SK-N-SH (cell line): ENCODE data around the gene TUBGCP2. TPM values are rescaled to one million over a fixed set of nuclear protein-coding genes. Genes with fewer than 3 reads are reported as not detected.

Experiments
- CTCF ChIA-PET: fragments of 300-600, 350-600 bp; formaldehyde crosslinking; extraction: SDS; loops from one replicate; lab custom pipeline; 2021; lab: Yijun Ruan, JAX
- POLR2A ChIA-PET: fragments of 350-600 bp; sonication (Branson Sonifier 250); formaldehyde crosslinking; extraction: SDS; loops from one replicate; lab custom pipeline; 2020; ENCODE audit warnings: antibody characterized with exemption, inconsistent platforms; lab: Yijun Ruan, JAX
- DNase-seq: peaks from one replicate; pipeline ENCODE4 v3.0.0; 2012
- H2AFZ ChIP-seq: fragments of 200-600 bp; sonication (generic); 2 replicates; pipeline ENCODE4 v1.8.1; 2016; ENCODE audit warnings: antibody characterized with exemption, mild to moderate bottlenecking, low read depth
- H3F3A ChIP-seq: fragments of 200-600 bp; sonication (generic); replicated peaks from 2 replicates; pipeline ENCODE3; 2016; ENCODE audit warnings: antibody characterized with exemption, mild to moderate bottlenecking; ENCODE audit not compliant: insufficient read depth
- H3K27ac ChIP-seq, 2 experiments: fragments of 200-500 bp in 1 of 2; fragments of 200-600 bp in 1 of 2; sonication (Bioruptor generic) in 1 of 2; sonication (generic), shearing (Covaris generic) in 1 of 2; 2 replicates each; pipeline versions ENCODE4 v1.5.1 to v1.6.1; 2014 to 2016; ENCODE audit warnings: low read depth in 2 of 2, inconsistent platforms in 1 of 2, low read length in 1 of 2, mild to moderate bottlenecking in 1 of 2, mixed read lengths in 1 of 2
- H3K27me3 ChIP-seq: fragments of 200-600 bp; sonication (generic), shearing (Covaris generic); 2 replicates; pipeline ENCODE4 v1.6.1; 2016; ENCODE audit warnings: mixed run types; ENCODE audit not compliant: insufficient read depth
- H3K36me3 ChIP-seq, 2 experiments: fragments of 200-500 bp in 1 of 2; fragments of 200-600 bp in 1 of 2; sonication (Bioruptor generic) in 1 of 2; sonication (generic) in 1 of 2; replicated peaks in 1 of 2; 2 replicates each; pipeline versions ENCODE3 to v1.5.1; 2014 to 2016; ENCODE audit warnings: low read length in 1 of 2, mild to moderate bottlenecking in 1 of 2; ENCODE audit not compliant: insufficient read depth in 2 of 2, control insufficient read depth in 1 of 2
- H3K4me1 ChIP-seq, 2 experiments: fragments of 200-500 bp in 1 of 2; fragments of 200-600 bp in 1 of 2; sonication (Bioruptor generic) in 1 of 2; sonication (generic), shearing (Covaris generic) in 1 of 2; 2 replicates each; pipeline versions ENCODE4 v1.5.1 to v1.6.1; 2014 to 2016; ENCODE audit warnings: low read depth in 1 of 2, low read length in 1 of 2, mixed run types in 1 of 2; ENCODE audit not compliant: insufficient read depth in 2 of 2, control insufficient read depth in 1 of 2
- H3K4me2 ChIP-seq: fragments of 200-600 bp; sonication (generic), shearing (Covaris generic); 2 replicates; pipeline ENCODE4 v1.6.1; 2017; ENCODE audit warnings: mixed run types
- H3K4me3 ChIP-seq, 2 experiments: fragments of 200-500 bp in 1 of 2; fragments of 200-600 bp in 1 of 2; sonication (Bioruptor generic) in 1 of 2; sonication (generic), shearing (Covaris generic) in 1 of 2; 2 replicates each; pipeline versions ENCODE4 v1.5.1 to v1.8.1; 2014 to 2016; ENCODE audit warnings: low read depth in 2 of 2, inconsistent platforms in 1 of 2, low read length in 1 of 2, mild to moderate bottlenecking in 1 of 2, mixed read lengths in 1 of 2, moderate library complexity in 1 of 2
- H3K79me2 ChIP-seq: fragments of 200-600 bp; sonication (generic); 2 replicates; pipeline ENCODE4 v1.8.1; 2017; ENCODE audit warnings: mild to moderate bottlenecking; ENCODE audit not compliant: insufficient read depth
- H3K9ac ChIP-seq: fragments of 200-600 bp; sonication (generic); 2 replicates; pipeline ENCODE4 v1.6.1; 2017; ENCODE audit warnings: mixed run types
- H3K9me2 ChIP-seq: fragments of 200-600 bp; sonication (generic); 2 replicates; pipeline ENCODE4 v1.6.1; 2017; ENCODE audit warnings: mixed run types
- H3K9me3 ChIP-seq: fragments of 200-600 bp; sonication (generic); 2 replicates; pipeline ENCODE4 v1.6.1; 2017; ENCODE audit warnings: mixed run types, mild to moderate bottlenecking, moderate library complexity
- H4K20me1 ChIP-seq: fragments of 200-600 bp; sonication (generic); 2 replicates; pipeline ENCODE4 v1.6.1; 2017; ENCODE audit warnings: mild to moderate bottlenecking, mixed run types; ENCODE audit not compliant: insufficient read depth
- ELF1 ChIP-seq: IDR thresholded peaks from 2 replicates; pipeline ENCODE4 v1.4.0; 2012
- EP300 ChIP-seq, 2 experiments: IDR thresholded peaks; 2 replicates each; pipeline versions ENCODE4 v1.4.0 to v1.6.1; 2012; ENCODE audit warnings: borderline replicate concordance in 1 of 2, low read depth in 1 of 2, low read length in 1 of 2
- EZH2phosphoT487 ChIP-seq: fragments of 200-600 bp; sonication (generic); IDR thresholded peaks from 2 replicates; pipeline ENCODE4 v1.6.1; 2017; ENCODE audit warnings: low read depth, mixed run types, mild to moderate bottlenecking, antibody characterized with exemption, moderate library complexity, borderline replicate concordance
- FOXJ3 ChIP-seq: sonication (generic); formaldehyde crosslinking; IDR thresholded peaks from 2 replicates; pipeline ENCODE4 v1.5.1; 2020; ENCODE audit warnings: mild to moderate bottlenecking, missing genetic modification reagents
- FOXM1 ChIP-seq: IDR thresholded peaks from 2 replicates; pipeline ENCODE4 v1.4.0; 2012; ENCODE audit warnings: low read depth, mild to moderate bottlenecking
- GABPA ChIP-seq: IDR thresholded peaks from 2 replicates; pipeline ENCODE4 v1.4.0; 2012; ENCODE audit warnings: low read depth, mild to moderate bottlenecking
- JUND ChIP-seq: IDR thresholded peaks from 2 replicates; pipeline ENCODE4 v1.4.0; 2012
- MXI1 ChIP-seq: IDR thresholded peaks from 2 replicates; pipeline ENCODE4 v1.6.1; 2012; ENCODE audit warnings: mild to moderate bottlenecking, low read depth, low read length, improper control_type of control experiment
- POLR2AphosphoS5 ChIP-seq: IDR thresholded peaks from 2 replicates; pipeline ENCODE4 v1.6.1; 2012; ENCODE audit warnings: low read depth, low read length
- RAD21 ChIP-seq: IDR thresholded peaks from 2 replicates; pipeline ENCODE4 v1.6.1; 2012; ENCODE audit warnings: mild to moderate bottlenecking, low read length
- RCOR1 ChIP-seq: fragments of 150-350 bp; IDR thresholded peaks from 2 replicates; pipeline ENCODE4 v1.6.1; 2017; ENCODE audit warnings: antibody characterized with exemption, low read length
- RXRA ChIP-seq: IDR thresholded peaks from 2 replicates; pipeline ENCODE4 v1.4.0; 2012; ENCODE audit warnings: low read depth, mild to moderate bottlenecking, borderline replicate concordance
- TAF1 ChIP-seq: IDR thresholded peaks from 2 replicates; pipeline ENCODE4 v1.6.1; 2012; ENCODE audit warnings: low read depth, mild to moderate bottlenecking, low read length, moderate library complexity, borderline replicate concordance
- TCF12 ChIP-seq: IDR thresholded peaks from 2 replicates; pipeline ENCODE4 v1.4.0; 2012
- TEAD4 ChIP-seq: IDR thresholded peaks from 2 replicates; pipeline ENCODE4 v1.4.0; 2012; ENCODE audit warnings: mild to moderate bottlenecking, borderline replicate concordance; ENCODE audit not compliant: insufficient read depth
- YY1 ChIP-seq: IDR thresholded peaks from 2 replicates; pipeline ENCODE4 v1.4.0; 2012; ENCODE audit warnings: low read depth, mild to moderate bottlenecking
- WGBS: methylation state at CpG from one replicate; pipeline ENCODE4 v1.1.6; 2017; ENCODE audit warnings: low lambda C conversion rate; 5-methylcytosine and 5-hydroxymethylcytosine counted together
- polyA plus RNA-seq, 3 experiments: library from polyadenylated mRNA; depleted of rRNA; stranded (reverse); fragments of >200 nt; gene quantifications; 2 replicates each; pipeline ENCODE4 v1.2.3, GENCODE V29; 2012
- TF ChIP-seq, protein P1 (sequence below): fragments of 150-350 bp; IDR thresholded peaks from 2 replicates; pipeline ENCODE4 v1.6.1; 2017; ENCODE audit warnings: antibody characterized with exemption, low read length, low read depth, borderline replicate concordance
- TF ChIP-seq, protein P2 (sequence below): fragments of 200-600 bp; sonication (generic); IDR thresholded peaks from 2 replicates; pipeline ENCODE4 v1.6.1; 2017; ENCODE audit warnings: antibody characterized with exemption, mild to moderate bottlenecking, moderate library complexity
- TF ChIP-seq, protein P3 (sequence below): IDR thresholded peaks from 2 replicates; pipeline ENCODE4 v1.4.0; 2012; ENCODE audit warnings: low read depth, borderline replicate concordance

Gene TUBGCP2
- polyA plus RNA-seq, 1 of the 3 experiments (the other 2 are of a cell fraction) = 49.1 TPM

DNA sequence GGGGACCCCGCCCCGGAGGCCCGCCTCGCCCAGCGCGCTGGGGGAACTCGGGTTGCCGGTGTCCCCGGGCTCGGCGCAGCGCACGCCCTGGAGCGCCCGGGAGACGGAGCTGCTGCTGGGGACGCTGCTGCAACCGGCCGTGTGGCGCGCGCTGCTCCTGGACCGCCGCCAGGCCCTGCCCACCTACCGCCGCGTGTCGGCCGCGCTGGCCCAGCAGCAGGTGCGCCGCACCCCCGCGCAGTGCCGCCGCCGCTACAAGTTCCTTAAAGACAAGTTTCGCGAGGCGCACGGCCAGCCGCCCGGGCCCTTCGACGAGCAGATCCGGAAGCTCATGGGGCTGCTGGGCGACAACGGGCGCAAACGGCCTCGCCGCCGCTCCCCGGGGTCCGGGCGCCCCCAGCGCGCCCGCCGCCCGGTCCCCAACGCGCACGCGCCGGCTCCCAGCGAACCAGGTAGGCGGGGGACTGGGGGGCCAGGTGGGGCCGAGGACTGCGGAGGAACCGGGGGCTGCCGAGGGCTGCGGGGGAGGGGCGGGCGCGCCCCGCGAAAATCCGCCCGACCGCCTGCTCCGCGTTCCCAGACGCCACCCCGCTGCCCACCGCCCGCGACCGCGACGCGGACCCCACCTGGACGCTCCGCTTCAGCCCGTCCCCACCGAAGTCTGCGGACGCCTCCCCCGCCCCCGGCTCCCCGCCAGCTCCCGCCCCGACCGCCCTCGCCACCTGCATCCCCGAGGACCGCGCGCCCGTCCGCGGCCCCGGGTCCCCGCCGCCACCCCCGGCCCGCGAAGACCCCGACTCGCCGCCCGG lies 78.1 kb downstream of the TUBGCP2 start:
- Histone ChIP-seq H3K36me3 (no peaks in the 10 kb centered on the region), H3K9me2 (no peaks in the 10 kb centered on the region), H3K79me2 (no peaks in the 10 kb centered on the region), H4K20me1 (no peaks in the 10 kb centered on the region), H3K4me2 (no peak overlapping the region), H3K27me3 (peaks cover 57% of the 10 kb centered on the region), H3F3A (no peaks in the 10 kb centered on the region), H2AFZ (no peak overlapping the region), H3K4me3 (no peak overlapping the region), H3K9ac (no peak overlapping the region), H3K9me3 (no peaks in the 10 kb centered on the region), H3K27ac (no peak overlapping the region), H3K4me1 (no peaks in the 10 kb centered on the region)
- 19% methylated on average over 28 of the region's 122 CpGs for WGBS
- DNase-seq = no peak
- TF ChIP-seq ELF1 (no peak), RAD21 (no peak), FOXM1 (no peak), GABPA (no peak), FOXJ3 (CRISPR knock-in tag) (no peak), TEAD4 (no peak), EZH2phosphoT487 (no peak), POLR2AphosphoS5 (no peak), YY1 (no peak), RXRA (no peak), JUND (no peak), RCOR1 (no peak)
- TF ChIP-seq, protein P1, sequence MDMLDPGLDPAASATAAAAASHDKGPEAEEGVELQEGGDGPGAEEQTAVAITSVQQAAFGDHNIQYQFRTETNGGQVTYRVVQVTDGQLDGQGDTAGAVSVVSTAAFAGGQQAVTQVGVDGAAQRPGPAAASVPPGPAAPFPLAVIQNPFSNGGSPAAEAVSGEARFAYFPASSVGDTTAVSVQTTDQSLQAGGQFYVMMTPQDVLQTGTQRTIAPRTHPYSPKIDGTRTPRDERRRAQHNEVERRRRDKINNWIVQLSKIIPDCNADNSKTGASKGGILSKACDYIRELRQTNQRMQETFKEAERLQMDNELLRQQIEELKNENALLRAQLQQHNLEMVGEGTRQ = no peak
- TF ChIP-seq, protein P2, sequence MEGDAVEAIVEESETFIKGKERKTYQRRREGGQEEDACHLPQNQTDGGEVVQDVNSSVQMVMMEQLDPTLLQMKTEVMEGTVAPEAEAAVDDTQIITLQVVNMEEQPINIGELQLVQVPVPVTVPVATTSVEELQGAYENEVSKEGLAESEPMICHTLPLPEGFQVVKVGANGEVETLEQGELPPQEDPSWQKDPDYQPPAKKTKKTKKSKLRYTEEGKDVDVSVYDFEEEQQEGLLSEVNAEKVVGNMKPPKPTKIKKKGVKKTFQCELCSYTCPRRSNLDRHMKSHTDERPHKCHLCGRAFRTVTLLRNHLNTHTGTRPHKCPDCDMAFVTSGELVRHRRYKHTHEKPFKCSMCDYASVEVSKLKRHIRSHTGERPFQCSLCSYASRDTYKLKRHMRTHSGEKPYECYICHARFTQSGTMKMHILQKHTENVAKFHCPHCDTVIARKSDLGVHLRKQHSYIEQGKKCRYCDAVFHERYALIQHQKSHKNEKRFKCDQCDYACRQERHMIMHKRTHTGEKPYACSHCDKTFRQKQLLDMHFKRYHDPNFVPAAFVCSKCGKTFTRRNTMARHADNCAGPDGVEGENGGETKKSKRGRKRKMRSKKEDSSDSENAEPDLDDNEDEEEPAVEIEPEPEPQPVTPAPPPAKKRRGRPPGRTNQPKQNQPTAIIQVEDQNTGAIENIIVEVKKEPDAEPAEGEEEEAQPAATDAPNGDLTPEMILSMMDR = no peak
- TF ChIP-seq, protein P3, sequence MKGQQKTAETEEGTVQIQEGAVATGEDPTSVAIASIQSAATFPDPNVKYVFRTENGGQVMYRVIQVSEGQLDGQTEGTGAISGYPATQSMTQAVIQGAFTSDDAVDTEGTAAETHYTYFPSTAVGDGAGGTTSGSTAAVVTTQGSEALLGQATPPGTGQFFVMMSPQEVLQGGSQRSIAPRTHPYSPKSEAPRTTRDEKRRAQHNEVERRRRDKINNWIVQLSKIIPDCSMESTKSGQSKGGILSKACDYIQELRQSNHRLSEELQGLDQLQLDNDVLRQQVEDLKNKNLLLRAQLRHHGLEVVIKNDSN = no peak
- ChIA-PET CTCF (no interaction called here), POLR2A (no interaction called here)

DNA sequence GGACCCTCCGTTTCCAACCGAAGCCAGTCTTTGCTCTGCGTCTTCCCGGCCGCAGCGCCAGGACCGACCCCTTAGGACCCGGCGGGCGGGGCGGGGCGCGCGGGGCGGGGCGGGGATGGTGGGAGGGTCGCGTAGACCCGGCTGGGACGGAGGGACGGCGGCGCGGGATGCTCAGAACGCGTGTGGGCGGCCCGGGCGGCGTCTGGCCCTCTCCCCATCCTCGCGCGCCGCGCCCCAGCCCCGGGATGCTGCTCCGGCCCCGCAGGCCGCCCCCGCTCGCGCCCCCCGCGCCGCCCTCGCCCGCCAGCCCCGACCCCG lies 78.7 kb downstream of the TUBGCP2 start, which contains the start of gene UTF1:
Gene UTF1, plus strand, starts transcription at position 174 of the 318 bp plus-strand sequence. Its CDS starts 72 bp downstream, at position 246.
- H3K4me2 ChIP-seq = no peak within 1 kb of the TSS
- WGBS = 7% methylated on average over 9 of the region's 49 CpGs
- H4K20me1 ChIP-seq = no peaks in the 10 kb centered on the region
- no peaks in the 10 kb centered on the region for H3K79me2 ChIP-seq
- DNase-seq = no peak
- no peaks in the 10 kb centered on the region for H3K4me1 ChIP-seq
- ChIA-PET POLR2A (no interaction called here), CTCF (no interaction called here)
- H3K36me3 ChIP-seq = no peaks in the 10 kb centered on the region
- H3K9ac ChIP-seq = no peak within 1 kb of the TSS
- H3F3A ChIP-seq = no peaks in the 10 kb centered on the region
- peaks cover 51% of the 10 kb centered on the region for H3K27me3 ChIP-seq
- H2AFZ ChIP-seq = no peak within 1 kb of the TSS
- no peaks in the 10 kb centered on the region for H3K9me2 ChIP-seq
- no peak within 1 kb of the TSS for H3K4me3 ChIP-seq
- no peaks in the 10 kb centered on the region for H3K9me3 ChIP-seq
- no peak for TF ChIP-seq EP300 (IDR thresholded peaks at IDR 0.05; ENCODE audit: borderline replicate concordance in 1 of 2, low read depth in 1 of 2, low read length in 1 of 2)
- no peak for TF ChIP-seq MXI1
- no peak for TF ChIP-seq TAF1
- TF ChIP-seq, protein P2 = no peak
- TF ChIP-seq TEAD4 = no peak
- no peak for TF ChIP-seq TCF12
- no peak within 1 kb of the TSS for H3K27ac ChIP-seq
